H1 (cell line): ENCODE data around the gene NRXN3.

Source experiments
- CHD2 ChIP-seq: IDR thresholded peaks from 2 replicates; pipeline ENCODE4 v1.6.1; 2012; ENCODE audit warnings: low read length, improper control_type of control experiment
- CREB1 ChIP-seq: IDR thresholded peaks from 2 replicates; pipeline ENCODE4 v1.6.1; 2012; ENCODE audit warnings: inconsistent platforms
- EZH2 ChIP-seq: fragments of 200-600 bp; sonication (generic); IDR thresholded peaks from 2 replicates; pipeline ENCODE4 v1.7.1; 2012; ENCODE audit warnings: low read depth, mild to moderate bottlenecking, moderate library complexity, low read length, inconsistent platforms; ENCODE audit not compliant: severe bottlenecking
- MAFK ChIP-seq: IDR thresholded peaks from 2 replicates; pipeline ENCODE4 v1.6.1; 2012; ENCODE audit warnings: low read depth, mild to moderate bottlenecking, improper control_type of control experiment, low read length
- POLR2A ChIP-seq, 2 experiments: IDR thresholded peaks; 1 replicate in 1 of 2; 2 replicates in 1 of 2; pipeline ENCODE4 v1.6.1; 2011; ENCODE audit warnings: low read depth in 2 of 2, low read length in 2 of 2, mild to moderate bottlenecking in 2 of 2; ENCODE audit errors: control extremely low read depth in 1 of 2
- POLR2AphosphoS5 ChIP-seq: IDR thresholded peaks from 2 replicates; pipeline ENCODE4 v1.6.1; 2011; ENCODE audit warnings: low read depth, low read length
- RAD21 ChIP-seq, 2 experiments: IDR thresholded peaks in 1 of 2; conservative IDR thresholded peaks in 1 of 2; 2 replicates each; pipeline ENCODE4 v1.6.1; 2011; ENCODE audit warnings: low read depth in 2 of 2, low read length in 2 of 2, improper control_type of control experiment in 1 of 2, inconsistent platforms in 1 of 2, mild to moderate bottlenecking in 1 of 2, moderate library complexity in 1 of 2
- SIRT6 ChIP-seq: IDR thresholded peaks from one replicate; pipeline ENCODE4 v1.7.1; 2012; ENCODE audit warnings: low read length, inconsistent platforms
- SP1 ChIP-seq: IDR thresholded peaks from 2 replicates; pipeline ENCODE4 v1.6.1; 2011; ENCODE audit warnings: low read depth, low read length
- TBP ChIP-seq: IDR thresholded peaks from 2 replicates; pipeline ENCODE4 v1.6.1; 2011; ENCODE audit warnings: low read depth, low read length, improper control_type of control experiment
- ZNF274 ChIP-seq: IDR thresholded peaks from 2 replicates; pipeline ENCODE4 v1.7.0; 2012; ENCODE audit warnings: low read length, borderline replicate concordance; ENCODE audit errors: extremely low read depth
- TF ChIP-seq, protein P1 (sequence below), 3 experiments: IDR thresholded peaks; 1 replicate in 2 of 3; 2 replicates in 1 of 3; pipeline versions ENCODE4 v1.5.1 to v1.6.1; 2011; ENCODE audit warnings: low read length in 3 of 3, mild to moderate bottlenecking in 3 of 3, inconsistent platforms in 2 of 3, low read depth in 1 of 3, moderate library complexity in 1 of 3; ENCODE audit not compliant: insufficient read depth in 1 of 3; ENCODE audit errors: control extremely low read depth in 1 of 3
- TF ChIP-seq, protein P2 (sequence below): IDR thresholded peaks from 2 replicates; pipeline ENCODE4 v1.6.1; 2012; ENCODE audit warnings: inconsistent platforms
- TF ChIP-seq, protein P3 (sequence below): IDR thresholded peaks from 2 replicates; pipeline ENCODE4 v1.6.1; 2011; ENCODE audit warnings: low read length, improper control_type of control experiment

DNA sequence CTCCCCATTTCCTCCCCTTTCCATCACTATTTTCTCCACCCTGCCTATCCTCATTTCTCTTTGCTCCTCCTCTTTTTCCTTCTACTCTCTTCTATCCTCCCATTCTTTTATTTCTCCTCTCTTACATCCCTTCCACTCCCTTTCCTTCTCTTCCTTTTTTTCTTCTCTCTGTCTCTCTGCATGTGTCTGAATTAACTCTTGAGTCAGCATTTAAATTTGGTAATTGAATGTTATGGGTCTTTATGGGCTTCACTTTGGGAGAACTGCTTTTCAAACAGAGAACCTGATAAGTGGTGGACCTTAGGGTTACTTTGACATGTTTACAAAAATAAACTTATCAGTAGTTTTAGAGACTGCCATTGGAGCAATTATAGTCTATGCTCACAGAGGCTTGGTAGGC lies 992.7 kb downstream of the NRXN3 start:
- TF ChIP-seq EZH2 (no peak), POLR2AphosphoS5 (no peak), POLR2A (IDR thresholded peaks at IDR 0.05; ENCODE audit: control extremely low read depth in 1 of 2, low read depth in 2 of 2, low read length in 2 of 2) (no peak), ZNF274 (no peak), MAFK (no peak), RAD21 (IDR thresholded peaks at IDR 0.05 in 1 of 2, conservative IDR thresholded peaks at IDR 0.05 in 1 of 2; ENCODE audit: low read depth in 2 of 2, low read length in 2 of 2) (no peak), CREB1 (no peak), SP1 (no peak), SIRT6 (no peak), TBP (no peak), CHD2 (no peak)
- TF ChIP-seq, protein P1, sequence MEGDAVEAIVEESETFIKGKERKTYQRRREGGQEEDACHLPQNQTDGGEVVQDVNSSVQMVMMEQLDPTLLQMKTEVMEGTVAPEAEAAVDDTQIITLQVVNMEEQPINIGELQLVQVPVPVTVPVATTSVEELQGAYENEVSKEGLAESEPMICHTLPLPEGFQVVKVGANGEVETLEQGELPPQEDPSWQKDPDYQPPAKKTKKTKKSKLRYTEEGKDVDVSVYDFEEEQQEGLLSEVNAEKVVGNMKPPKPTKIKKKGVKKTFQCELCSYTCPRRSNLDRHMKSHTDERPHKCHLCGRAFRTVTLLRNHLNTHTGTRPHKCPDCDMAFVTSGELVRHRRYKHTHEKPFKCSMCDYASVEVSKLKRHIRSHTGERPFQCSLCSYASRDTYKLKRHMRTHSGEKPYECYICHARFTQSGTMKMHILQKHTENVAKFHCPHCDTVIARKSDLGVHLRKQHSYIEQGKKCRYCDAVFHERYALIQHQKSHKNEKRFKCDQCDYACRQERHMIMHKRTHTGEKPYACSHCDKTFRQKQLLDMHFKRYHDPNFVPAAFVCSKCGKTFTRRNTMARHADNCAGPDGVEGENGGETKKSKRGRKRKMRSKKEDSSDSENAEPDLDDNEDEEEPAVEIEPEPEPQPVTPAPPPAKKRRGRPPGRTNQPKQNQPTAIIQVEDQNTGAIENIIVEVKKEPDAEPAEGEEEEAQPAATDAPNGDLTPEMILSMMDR (IDR thresholded peaks at IDR 0.05; ENCODE audit: control extremely low read depth in 1 of 3, insufficient read depth in 1 of 3, low read depth in 1 of 3, low read length in 3 of 3): no peak
- TF ChIP-seq, protein P2, sequence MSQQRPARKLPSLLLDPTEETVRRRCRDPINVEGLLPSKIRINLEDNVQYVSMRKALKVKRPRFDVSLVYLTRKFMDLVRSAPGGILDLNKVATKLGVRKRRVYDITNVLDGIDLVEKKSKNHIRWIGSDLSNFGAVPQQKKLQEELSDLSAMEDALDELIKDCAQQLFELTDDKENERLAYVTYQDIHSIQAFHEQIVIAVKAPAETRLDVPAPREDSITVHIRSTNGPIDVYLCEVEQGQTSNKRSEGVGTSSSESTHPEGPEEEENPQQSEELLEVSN: no peak
- TF ChIP-seq, protein P3, sequence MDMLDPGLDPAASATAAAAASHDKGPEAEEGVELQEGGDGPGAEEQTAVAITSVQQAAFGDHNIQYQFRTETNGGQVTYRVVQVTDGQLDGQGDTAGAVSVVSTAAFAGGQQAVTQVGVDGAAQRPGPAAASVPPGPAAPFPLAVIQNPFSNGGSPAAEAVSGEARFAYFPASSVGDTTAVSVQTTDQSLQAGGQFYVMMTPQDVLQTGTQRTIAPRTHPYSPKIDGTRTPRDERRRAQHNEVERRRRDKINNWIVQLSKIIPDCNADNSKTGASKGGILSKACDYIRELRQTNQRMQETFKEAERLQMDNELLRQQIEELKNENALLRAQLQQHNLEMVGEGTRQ: no peak
